Hepatocyte (in vitro differentiated cells): ENCODE results near the gene TMEM143. TPM values are rescaled to one million over a fixed set of nuclear protein-coding genes. Genes with fewer than 3 reads are reported as not detected.

Experiments used
- DNase-seq: peaks from one replicate; pipeline ENCODE4 v3.0.0-alpha.2; 2016; ENCODE audit warnings: low spot score
- H2AFZ ChIP-seq: fragments of 200-600 bp; sonication (generic); 2 replicates; pipeline ENCODE4 v1.6.0; 2016; ENCODE audit warnings: antibody characterized with exemption, mild to moderate bottlenecking
- H3K27ac ChIP-seq: fragments of 200-600 bp; sonication (generic); 2 replicates; pipeline ENCODE4 v1.5.1; 2016; ENCODE audit warnings: mild to moderate bottlenecking
- H3K27me3 ChIP-seq: fragments of 200-600 bp; sonication (generic); 2 replicates; pipeline ENCODE4 v1.6.1; 2016
- H3K36me3 ChIP-seq: fragments of 200-600 bp; sonication (generic); replicated peaks from 2 replicates; pipeline ENCODE4 v1.5.1; 2016; ENCODE audit warnings: low read depth; ENCODE audit not compliant: insufficient read depth
- H3K4me1 ChIP-seq: fragments of 200-600 bp; sonication (generic); 2 replicates; pipeline ENCODE4 v1.5.1; 2016; ENCODE audit warnings: mild to moderate bottlenecking, moderate library complexity; ENCODE audit not compliant: insufficient read depth
- H3K4me2 ChIP-seq: fragments of 200-600 bp; sonication (generic); 2 replicates; pipeline ENCODE4 v1.6.0; 2016
- H3K4me3 ChIP-seq: fragments of 200-600 bp; sonication (generic); 2 replicates; pipeline ENCODE4 v1.5.1; 2016; ENCODE audit warnings: mild to moderate bottlenecking
- H3K79me2 ChIP-seq: fragments of 200-600 bp; sonication (generic); 2 replicates; pipeline ENCODE4 v1.6.0; 2017; ENCODE audit warnings: mild to moderate bottlenecking
- H3K9me2 ChIP-seq: fragments of 200-600 bp; sonication (generic); replicated peaks from 2 replicates; pipeline ENCODE4 v1.6.0; 2017; ENCODE audit warnings: mild to moderate bottlenecking; ENCODE audit not compliant: insufficient read depth
- H3K9me3 ChIP-seq: fragments of 200-600 bp; sonication (generic); 2 replicates; pipeline ENCODE4 v1.5.1; 2016; ENCODE audit warnings: low read depth, mild to moderate bottlenecking
- H4K20me1 ChIP-seq: fragments of 200-600 bp; sonication (generic); 2 replicates; pipeline ENCODE4 v1.6.0; 2016; ENCODE audit warnings: mild to moderate bottlenecking; ENCODE audit not compliant: insufficient read depth, poor library complexity, severe bottlenecking
- CTCF ChIP-seq: fragments of 200-600 bp; sonication (generic); IDR thresholded peaks from 2 replicates; pipeline ENCODE4 v1.5.1; 2016; ENCODE audit warnings: antibody characterized with exemption, mild to moderate bottlenecking; ENCODE audit not compliant: poor library complexity
- EZH2 ChIP-seq: fragments of 200-600 bp; sonication (generic); IDR thresholded peaks from 2 replicates; pipeline ENCODE4 v1.6.1; 2016; ENCODE audit warnings: antibody characterized with exemption, mild to moderate bottlenecking, borderline replicate concordance
- EZH2phosphoT487 ChIP-seq: fragments of 200-600 bp; sonication (generic); IDR thresholded peaks from one replicate; pipeline ENCODE4 v1.6.1; 2018; ENCODE audit warnings: antibody characterized with exemption, mild to moderate bottlenecking, low read depth, moderate library complexity; ENCODE audit not compliant: unreplicated experiment, severe bottlenecking
- WGBS: methylation state at CpG from one replicate; pipeline ENCODE4 v1.1.6; 2016; ENCODE audit warnings: low lambda C conversion rate; ENCODE audit errors: missing lambda C conversion rate; 5-methylcytosine and 5-hydroxymethylcytosine counted together
- polyA plus RNA-seq: library from polyadenylated mRNA; unstranded; fragments of >200 nt; fragmentation: Nextera tagmentation; extraction: Ambion mirVana; gene quantifications from 2 replicates; pipeline ENCODE4 v1.2.1, GENCODE V29; 2016
- total RNA-seq: library from RNA; depleted of rRNA; stranded (reverse); fragments of >200 nt; gene quantifications from 2 replicates; pipeline ENCODE4 v1.2.3, GENCODE V29; 2014

Gene TMEM143
- total and polyA plus RNA-seq, 2 experiments from 2014 or later: 5.9 to 11.2 TPM

GRCh38 chr19:48290771-48291488 is 72.8 kb downstream of the TMEM143 start:
- no peaks in the 10 kb centered on the region for H3K9me2 ChIP-seq
- H4K20me1 ChIP-seq: no peaks in the 10 kb centered on the region
- no peaks in the 10 kb centered on the region for H3K79me2 ChIP-seq
- TF ChIP-seq EZH2phosphoT487 (no peak), EZH2 (no peak), CTCF (peak; percentile 99)
- no peaks in the 10 kb centered on the region for H3K4me1 ChIP-seq
- H3K4me2 ChIP-seq: peak overlapping the region; percentile 93
- peak overlapping the region; percentile 82 for H2AFZ ChIP-seq
- H3K9me3 ChIP-seq: no peaks in the 10 kb centered on the region
- peak overlapping the region; percentile 41 for H3K4me3 ChIP-seq
- H3K27me3 ChIP-seq: no peaks in the 10 kb centered on the region
- H3K27ac ChIP-seq: no peak overlapping the region
- no peaks in the 10 kb centered on the region for H3K36me3 ChIP-seq
- DNase-seq: peak; percentile 86
- WGBS: under 1% methylated on average over 45 of the region's 45 CpGs

- no peaks in the 10 kb centered on the region for H3K79me2 ChIP-seq
- no peaks in the 10 kb centered on the region for H3K9me2 ChIP-seq
- peak; percentile 64 for DNase-seq
- TF ChIP-seq CTCF (peak; percentile 41), EZH2 (no peak)
- no peak overlapping the region for H3K27ac ChIP-seq
- peak overlapping the region; percentile 93 for H3K4me2 ChIP-seq
- no peaks in the 10 kb centered on the region for H3K9me3 ChIP-seq
- H3K4me3 ChIP-seq: no peak overlapping the region
- no peaks in the 10 kb centered on the region for H4K20me1 ChIP-seq
- no peaks in the 10 kb centered on the region for H3K36me3 ChIP-seq
- H3K4me1 ChIP-seq: no peaks in the 10 kb centered on the region
- H3K27me3 ChIP-seq: no peaks in the 10 kb centered on the region
- H2AFZ ChIP-seq: peak overlapping the region; percentile 37
- WGBS: 7% methylated on average over 10 of the region's 10 CpGs
These were observed 73.4 kb downstream of the TMEM143 start for GRCh38 chr19:48290401-48290770.

GRCh38 chr19:48287748-48288147 is 76.0 kb downstream of the TMEM143 start:
- Histone ChIP-seq H4K20me1 (no peaks in the 10 kb centered on the region), H3K4me1 (no peaks in the 10 kb centered on the region), H3K79me2 (no peaks in the 10 kb centered on the region), H3K4me3 (no peak overlapping the region), H3K27ac (no peak overlapping the region), H3K9me3 (no peaks in the 10 kb centered on the region), H3K4me2 (no peak overlapping the region), H3K27me3 (no peaks in the 10 kb centered on the region), H3K9me2 (no peaks in the 10 kb centered on the region), H2AFZ (no peak overlapping the region), H3K36me3 (no peaks in the 10 kb centered on the region)
- DNase-seq: no peak
- 94% methylated on average over 3 of the region's 3 CpGs for WGBS
- TF ChIP-seq EZH2 (no peak), EZH2phosphoT487 (no peak), CTCF (no peak)

DNA sequence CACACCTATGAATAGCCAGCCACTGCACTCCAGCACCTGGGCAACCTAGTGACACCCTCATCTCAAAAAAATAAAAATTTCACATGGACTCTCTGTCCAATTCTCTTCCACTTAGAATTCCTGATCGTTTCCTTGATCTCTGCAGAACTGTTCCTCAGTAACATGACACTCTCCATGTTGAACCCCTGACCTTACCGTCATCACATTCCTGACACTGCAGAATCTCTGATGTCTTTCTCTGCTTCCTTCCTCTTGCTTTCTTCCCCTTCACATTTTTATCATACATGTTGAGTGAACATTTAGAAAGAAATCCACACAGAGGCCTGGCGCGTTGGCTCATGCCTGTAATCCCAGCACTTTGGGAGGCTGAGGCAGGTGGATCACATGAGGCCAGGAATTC is 78.8 kb downstream of the TMEM143 start:
- Histone ChIP-seq H3K9me2 (no peaks in the 10 kb centered on the region), H3K4me1 (no peaks in the 10 kb centered on the region), H3K27me3 (no peaks in the 10 kb centered on the region), H3K79me2 (no peaks in the 10 kb centered on the region), H3K36me3 (no peaks in the 10 kb centered on the region), H3K9me3 (no peaks in the 10 kb centered on the region), H3K4me2 (no peak overlapping the region), H3K27ac (no peak overlapping the region), H2AFZ (no peak overlapping the region), H3K4me3 (no peak overlapping the region), H4K20me1 (no peaks in the 10 kb centered on the region)
- 75% methylated on average over 4 of the region's 4 CpGs for WGBS
- no peak for DNase-seq
- no peak for TF ChIP-seq EZH2
- no peak for TF ChIP-seq EZH2phosphoT487
- TF ChIP-seq CTCF: no peak
